Measurements from ENCODE around the gene TNNI3K.

Gene TNNI3K

GRCh38 chr1:74314438-74314837 is 79.3 kb downstream of the TNNI3K start:
- no peak for DNase-seq

- DNase-seq, result no peak
Observed at GRCh38 chr1:74316302-74316701, 81.1 kb downstream of the TNNI3K start.

GRCh38 chr1:74317663-74318062 is 82.5 kb downstream of the TNNI3K start:
- DNase-seq, result no peak

- DNase-seq, result no peak
Observed at GRCh38 chr1:74323937-74324473, 88.8 kb downstream of the TNNI3K start.

GRCh38 chr1:74324684-74325448 is 89.7 kb downstream of the TNNI3K start:
- no peak for DNase-seq

- no peak for DNase-seq
Observed at GRCh38 chr1:74328851-74329250, 93.7 kb downstream of the TNNI3K start.

- no peak for DNase-seq
Observed at GRCh38 chr1:74333244-74333643, 98.1 kb downstream of the TNNI3K start.

- no peak for DNase-seq
Observed at GRCh38 chr1:74334147-74334546, 99.0 kb downstream of the TNNI3K start.

GRCh38 chr1:74340656-74341055 is 105.5 kb downstream of the TNNI3K start:
- no peak for DNase-seq

- no peak for DNase-seq
Observed at GRCh38 chr1:74341702-74342339, 106.6 kb downstream of the TNNI3K start.

- no peak for DNase-seq
Observed at GRCh38 chr1:74343216-74343615, 108.0 kb downstream of the TNNI3K start.

- no peak for DNase-seq
Observed at GRCh38 chr1:74344387-74344786, 109.2 kb downstream of the TNNI3K start.

GRCh38 chr1:74356493-74356892 is 121.3 kb downstream of the TNNI3K start:
- no peak for DNase-seq

- DNase-seq, result no peak
Observed at GRCh38 chr1:74357150-74357549, 122.0 kb downstream of the TNNI3K start.

- DNase-seq, result no peak
Observed at GRCh38 chr1:74357756-74358155, 122.6 kb downstream of the TNNI3K start.

- DNase-seq, result no peak
Observed at GRCh38 chr1:74362691-74363090, 127.5 kb downstream of the TNNI3K start.

GRCh38 chr1:74363220-74363619 is 128.0 kb downstream of the TNNI3K start:
- DNase-seq, result no peak

- no peak for DNase-seq
Observed at GRCh38 chr1:74367175-74367813, 132.1 kb downstream of the TNNI3K start.

GRCh38 chr1:74368335-74368734 is 133.1 kb downstream of the TNNI3K start:
- DNase-seq, result no peak

- DNase-seq, result no peak
Observed at GRCh38 chr1:74375376-74375775, 140.2 kb downstream of the TNNI3K start.

GRCh38 chr1:74380252-74380651 is 145.1 kb downstream of the TNNI3K start:
- DNase-seq, result no peak

- DNase-seq, result no peak
Observed at GRCh38 chr1:74388855-74389254, 153.7 kb downstream of the TNNI3K start.

GRCh38 chr1:74392186-74392585 is 157.0 kb downstream of the TNNI3K start:
- no peak for DNase-seq

- no peak for DNase-seq
Observed at GRCh38 chr1:74392840-74393239, 157.7 kb downstream of the TNNI3K start.
